Duodenal mucosa (tissue), 2 donors: ENCODE measurements around the gene FYN.

Experiments used
- H3K27ac ChIP-seq: one replicate; pipeline ENCODE4 v1.7.0; 2013; ENCODE audit warnings: low read depth, low read length
- H3K27me3 ChIP-seq, 2 donors: one replicate each; pipeline ENCODE4 v1.7.0; 2013; ENCODE audit warnings: low read length in 2 of 2, control low read depth in 1 of 2; ENCODE audit not compliant: insufficient read depth in 2 of 2, control insufficient read depth in 1 of 2
- H3K36me3 ChIP-seq, 2 donors: one replicate each; pipeline ENCODE4 v1.7.0; 2013; ENCODE audit warnings: low read length in 2 of 2, control low read depth in 1 of 2; ENCODE audit not compliant: insufficient read depth in 2 of 2, control insufficient read depth in 1 of 2
- H3K4me1 ChIP-seq, 2 donors: one replicate each; pipeline ENCODE4 v1.7.0; 2013; ENCODE audit warnings: low read length in 2 of 2, control low read depth in 1 of 2; ENCODE audit not compliant: insufficient read depth in 2 of 2, control insufficient read depth in 1 of 2
- H3K4me3 ChIP-seq, 2 donors: one replicate each; pipeline ENCODE4 v1.7.0; 2013; ENCODE audit warnings: low read length in 2 of 2, low read depth in 1 of 2
- H3K9ac ChIP-seq, 2 donors: one replicate each; pipeline ENCODE4 v1.7.0; 2013; ENCODE audit warnings: low read length in 2 of 2, low read depth in 1 of 2
- H3K9me3 ChIP-seq, 2 donors: one replicate each; pipeline ENCODE4 v1.7.0; 2013; ENCODE audit warnings: low read length in 2 of 2, control low read depth in 1 of 2; ENCODE audit not compliant: control insufficient read depth in 1 of 2

Gene FYN

DNA sequence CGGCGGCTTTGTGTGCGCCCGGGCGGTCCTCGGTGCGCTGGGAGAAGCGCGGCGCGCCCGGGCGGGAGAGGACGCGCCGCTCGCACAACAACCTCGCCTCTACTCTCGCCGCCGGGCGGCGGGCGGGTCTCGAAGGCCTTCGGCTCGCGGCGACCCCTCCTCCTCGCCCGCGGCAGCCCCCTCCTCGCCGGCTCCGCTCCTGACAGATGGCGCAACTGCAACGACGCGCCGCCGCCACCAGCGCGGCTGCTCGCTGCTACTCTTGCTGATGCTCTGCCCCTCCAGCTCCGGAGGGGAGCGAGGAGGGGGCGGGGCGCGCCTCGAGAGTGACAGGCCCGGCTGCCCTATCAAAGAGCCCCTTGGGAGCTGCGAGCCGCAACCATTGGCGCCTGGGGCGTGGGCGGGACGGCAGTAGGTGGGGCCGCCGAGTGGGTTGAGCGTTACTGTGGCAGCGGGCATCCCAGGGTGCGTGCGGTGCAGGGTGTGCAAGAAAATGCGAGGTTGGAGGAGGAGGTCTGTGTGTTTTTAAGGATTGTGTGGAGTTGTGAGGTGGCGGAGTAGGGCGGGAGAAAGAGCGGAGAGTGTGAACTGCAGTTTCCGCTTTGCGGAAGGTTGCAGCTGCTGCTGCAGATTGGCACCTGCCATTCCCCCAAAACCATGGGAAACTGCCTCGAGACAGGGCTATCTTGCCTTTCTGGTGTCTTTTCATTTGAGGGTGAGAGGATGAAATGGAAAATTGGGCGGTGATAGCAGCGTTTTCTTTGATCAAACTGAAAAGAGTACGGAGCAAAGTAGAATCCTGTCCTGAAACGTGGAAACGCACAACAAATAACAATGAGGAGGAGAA is at the start of gene FYN:
TSS of gene FYN (minus strand) at position 275 of the 847 bp plus-strand sequence. CDS start 153,401 bp downstream, outside the sequence.
- peaks cover 20 to 22% of the 10 kb centered on the region in 2 donors for H3K27me3 ChIP-seq
- H3K9ac ChIP-seq: peak within 1 kb of the TSS; percentile 37 to 52
- peaks cover 0 to 5% of the 10 kb centered on the region in 2 donors for H3K4me1 ChIP-seq
- H3K4me3 ChIP-seq: peak within 1 kb of the TSS; percentile 85 to 87
- peak within 1 kb of the TSS; percentile 27 for H3K27ac ChIP-seq
- H3K9me3 ChIP-seq: no peaks in the 10 kb centered on the region
- no peaks in the 10 kb centered on the region for H3K36me3 ChIP-seq

DNA sequence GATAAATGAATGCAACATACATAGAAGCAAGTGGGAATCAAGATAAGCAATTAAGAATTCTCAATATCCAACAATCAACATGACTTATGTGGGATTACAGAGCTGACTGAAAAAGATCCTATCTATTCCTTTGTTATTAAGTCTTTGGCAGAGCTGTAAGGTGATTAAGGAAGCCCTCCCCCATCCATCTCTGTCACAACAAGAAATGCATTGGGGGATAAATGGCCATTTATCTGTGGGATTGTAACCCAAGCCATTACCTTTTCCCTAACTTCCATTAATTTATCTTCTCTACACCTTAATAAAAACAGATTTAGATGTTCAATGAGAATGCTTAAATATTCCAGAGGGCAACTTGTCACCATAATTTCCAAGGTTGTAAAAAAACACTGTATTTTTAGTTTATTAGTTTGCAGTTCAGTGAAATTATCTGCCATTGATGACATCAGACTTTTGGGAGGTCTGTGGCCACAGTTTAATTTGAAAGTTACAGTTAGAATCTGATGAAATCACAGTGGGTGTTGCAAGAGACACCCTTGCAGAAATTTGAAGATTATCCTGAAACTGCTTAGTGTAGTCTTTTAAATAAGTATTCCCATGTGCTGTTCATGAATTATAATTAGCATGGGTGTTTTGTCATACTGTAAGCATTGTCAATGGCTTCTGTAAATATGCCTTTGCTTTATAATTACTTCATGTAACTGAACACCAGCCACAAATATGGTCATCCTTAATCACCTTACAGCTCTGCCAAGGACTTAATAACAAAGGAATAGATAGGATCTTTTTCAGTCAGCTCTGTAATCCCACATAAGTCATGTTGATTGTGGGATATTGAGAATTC is 49.4 kb upstream of the FYN start:
- H3K27me3 ChIP-seq: no peaks in the 10 kb centered on the region
- H3K9ac ChIP-seq: no peak overlapping the region
- H3K27ac ChIP-seq: no peak overlapping the region
- H3K4me3 ChIP-seq: no peak overlapping the region
- H3K4me1 ChIP-seq: no peaks in the 10 kb centered on the region
- H3K36me3 ChIP-seq: no peaks in the 10 kb centered on the region
- H3K9me3 ChIP-seq: no peaks in the 10 kb centered on the region

DNA sequence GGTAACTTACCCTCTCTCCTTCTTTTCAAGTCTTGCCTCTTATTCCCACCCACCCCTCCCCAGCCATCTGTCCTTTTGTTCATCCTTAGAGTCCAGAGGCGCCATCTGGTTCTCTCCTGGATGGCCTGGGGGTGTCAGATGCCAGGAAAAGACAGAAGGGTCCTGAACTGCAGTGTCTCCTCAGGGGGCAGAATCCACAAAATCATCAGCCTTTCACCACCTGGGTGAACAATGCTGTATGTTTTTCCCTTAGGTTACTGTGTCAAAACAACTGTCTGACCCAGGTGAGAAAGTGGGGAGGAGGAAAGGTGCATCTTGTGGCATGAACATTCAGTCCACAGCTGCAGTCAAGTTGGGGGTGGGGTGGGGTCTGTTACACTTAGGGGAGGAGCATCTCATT is 47.9 kb upstream of the FYN start:
- Histone ChIP-seq H3K4me3 (no peak overlapping the region), H3K9ac (no peak overlapping the region), H3K4me1 (no peaks in the 10 kb centered on the region), H3K27ac (no peak overlapping the region), H3K9me3 (no peaks in the 10 kb centered on the region), H3K36me3 (no peaks in the 10 kb centered on the region), H3K27me3 (no peaks in the 10 kb centered on the region)

DNA sequence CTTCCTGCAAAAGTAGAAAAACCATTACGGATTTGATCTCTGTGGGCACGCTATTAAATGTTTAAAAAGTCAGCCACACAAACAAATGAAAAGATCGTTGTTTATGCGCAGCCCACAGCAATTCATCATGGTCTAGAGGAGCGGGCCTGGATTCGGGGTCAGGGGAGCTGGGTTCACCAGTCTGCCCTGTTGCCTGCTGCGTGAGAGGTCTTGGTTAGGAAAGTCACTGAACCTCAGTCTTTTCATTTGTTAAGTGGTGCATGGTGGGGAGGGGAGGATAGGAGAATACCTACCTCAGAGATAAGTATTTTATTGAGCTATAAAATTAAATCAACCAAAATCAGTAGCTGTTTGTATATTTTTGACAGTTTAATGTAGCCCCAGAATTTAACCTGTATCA is 47.3 kb upstream of the FYN start:
- H3K36me3 ChIP-seq: no peaks in the 10 kb centered on the region
- no peaks in the 10 kb centered on the region for H3K9me3 ChIP-seq
- no peak overlapping the region for H3K27ac ChIP-seq
- no peak overlapping the region for H3K4me3 ChIP-seq
- H3K27me3 ChIP-seq: no peaks in the 10 kb centered on the region
- H3K4me1 ChIP-seq: no peaks in the 10 kb centered on the region
- H3K9ac ChIP-seq: no peak overlapping the region

DNA sequence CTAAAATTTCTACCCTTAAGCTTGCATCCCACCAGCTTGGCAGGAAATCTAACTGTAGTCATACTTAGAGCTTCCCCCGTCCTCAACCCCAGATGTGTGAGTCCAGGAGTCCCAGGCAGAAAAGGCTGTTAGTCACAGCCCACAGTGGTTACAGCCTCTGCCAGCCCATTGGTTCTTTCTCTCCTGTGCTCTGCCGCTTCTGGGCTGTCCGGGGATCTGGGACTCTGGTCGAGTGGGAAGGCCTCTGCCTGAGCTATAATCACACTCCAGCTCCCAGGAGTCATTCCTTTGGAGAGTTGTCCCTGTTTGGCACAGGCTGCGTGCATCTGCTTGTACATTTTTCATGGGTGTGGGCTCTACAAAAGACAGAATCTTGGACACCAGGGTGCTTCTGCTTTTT is 45.6 kb upstream of the FYN start:
- Histone ChIP-seq H3K4me1 (no peaks in the 10 kb centered on the region), H3K4me3 (no peak overlapping the region), H3K9ac (no peak overlapping the region), H3K9me3 (no peaks in the 10 kb centered on the region), H3K36me3 (no peaks in the 10 kb centered on the region), H3K27ac (no peak overlapping the region), H3K27me3 (no peaks in the 10 kb centered on the region)

DNA sequence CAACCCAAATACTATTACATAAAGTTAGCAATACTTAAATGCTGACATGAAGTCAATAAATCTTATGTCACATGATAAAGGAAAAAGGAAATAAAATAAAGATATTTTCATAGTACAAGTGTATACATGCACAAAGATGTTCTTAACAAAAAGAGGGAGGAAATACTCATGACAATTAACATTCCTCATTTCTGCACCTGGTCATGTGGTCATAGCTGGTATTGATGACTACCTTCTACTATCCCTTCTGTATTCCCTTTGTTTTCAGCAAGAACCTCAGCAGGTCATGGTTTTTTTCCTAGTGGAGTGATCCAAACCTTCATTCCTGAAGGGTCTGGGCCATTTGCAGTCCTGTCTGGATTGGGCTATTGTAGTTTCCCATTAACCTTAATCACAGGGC is 43.5 kb upstream of the FYN start:
- no peaks in the 10 kb centered on the region for H3K27me3 ChIP-seq
- no peaks in the 10 kb centered on the region for H3K4me1 ChIP-seq
- no peak overlapping the region for H3K9ac ChIP-seq
- no peaks in the 10 kb centered on the region for H3K36me3 ChIP-seq
- no peaks in the 10 kb centered on the region for H3K9me3 ChIP-seq
- H3K27ac ChIP-seq: no peak overlapping the region
- H3K4me3 ChIP-seq: no peak overlapping the region

DNA sequence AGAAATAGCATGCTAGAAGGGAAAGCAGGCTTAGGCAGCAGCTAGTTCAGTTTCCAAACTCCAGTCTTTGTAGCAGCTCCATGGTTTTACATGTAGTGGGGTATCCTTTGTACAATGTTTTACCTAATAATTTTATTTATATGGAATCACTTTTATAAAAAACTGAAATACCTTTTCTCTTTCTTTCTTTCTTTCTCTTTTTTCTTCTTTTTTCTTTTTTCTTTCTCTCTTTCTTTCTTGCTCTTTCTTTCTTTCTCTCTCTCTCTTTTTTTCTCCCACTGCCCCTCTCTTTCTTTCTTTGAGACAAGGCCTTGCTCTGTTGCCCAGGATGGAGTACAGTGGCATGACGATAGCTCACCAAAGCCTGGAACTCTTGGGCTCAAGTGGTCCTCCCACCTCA is 41.4 kb upstream of the FYN start:
- Histone ChIP-seq H3K4me1 (no peaks in the 10 kb centered on the region), H3K36me3 (no peaks in the 10 kb centered on the region)

DNA sequence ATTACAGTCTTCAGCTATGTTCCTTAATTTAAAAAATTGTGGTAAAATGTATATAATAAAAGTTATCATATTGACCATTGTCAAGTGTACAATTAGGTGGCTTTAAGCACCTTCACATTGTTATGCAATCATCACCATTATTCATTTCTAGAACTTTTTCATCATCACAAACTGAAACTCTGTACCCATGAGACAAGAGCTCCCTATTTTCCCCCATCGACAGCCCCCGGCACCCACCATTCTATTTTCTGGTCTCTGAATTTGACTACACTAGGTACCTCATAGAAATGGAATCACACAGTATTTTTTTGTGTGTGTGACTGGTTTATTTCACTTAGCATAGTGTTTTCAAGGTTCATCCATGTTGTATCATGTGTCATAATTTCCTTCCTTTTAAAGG is 39.7 kb upstream of the FYN start:
- H3K36me3 ChIP-seq: no peaks in the 10 kb centered on the region
- H3K9me3 ChIP-seq: no peaks in the 10 kb centered on the region
- no peaks in the 10 kb centered on the region for H3K27me3 ChIP-seq
- no peak overlapping the region for H3K4me3 ChIP-seq
- H3K27ac ChIP-seq: no peak overlapping the region
- H3K4me1 ChIP-seq: no peaks in the 10 kb centered on the region
- H3K9ac ChIP-seq: no peak overlapping the region

More for the DNA sequence above, 41.4 kb upstream of the FYN start:
- no peak overlapping the region for H3K9ac ChIP-seq
- H3K4me3 ChIP-seq: no peak overlapping the region
- no peak overlapping the region for H3K27ac ChIP-seq
- no peaks in the 10 kb centered on the region for H3K9me3 ChIP-seq
- H3K27me3 ChIP-seq: no peaks in the 10 kb centered on the region

DNA sequence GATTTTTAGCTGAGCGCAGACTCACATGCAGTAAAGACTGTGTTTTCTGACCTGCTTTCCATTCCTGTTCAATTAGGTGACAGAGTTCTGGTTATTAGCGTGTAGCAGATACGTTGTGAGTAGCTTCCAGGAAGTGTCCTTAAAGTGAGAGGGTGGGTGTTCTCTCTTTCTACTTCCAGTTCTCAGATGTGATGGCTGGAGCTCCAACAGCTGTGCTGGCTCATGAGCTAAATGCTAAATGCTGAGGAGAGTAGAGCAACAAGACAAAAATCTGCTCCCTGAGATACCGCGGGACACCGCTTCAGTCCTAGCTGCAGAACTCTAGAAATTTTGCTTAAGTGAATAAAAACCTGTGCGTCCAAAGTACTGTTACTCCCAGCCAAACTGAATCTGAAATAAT is 38.2 kb upstream of the FYN start:
- H3K36me3 ChIP-seq: no peaks in the 10 kb centered on the region
- H3K4me3 ChIP-seq: no peak overlapping the region
- no peaks in the 10 kb centered on the region for H3K9me3 ChIP-seq
- H3K4me1 ChIP-seq: no peaks in the 10 kb centered on the region
- H3K9ac ChIP-seq: no peak overlapping the region
- H3K27ac ChIP-seq: no peak overlapping the region
- no peaks in the 10 kb centered on the region for H3K27me3 ChIP-seq

DNA sequence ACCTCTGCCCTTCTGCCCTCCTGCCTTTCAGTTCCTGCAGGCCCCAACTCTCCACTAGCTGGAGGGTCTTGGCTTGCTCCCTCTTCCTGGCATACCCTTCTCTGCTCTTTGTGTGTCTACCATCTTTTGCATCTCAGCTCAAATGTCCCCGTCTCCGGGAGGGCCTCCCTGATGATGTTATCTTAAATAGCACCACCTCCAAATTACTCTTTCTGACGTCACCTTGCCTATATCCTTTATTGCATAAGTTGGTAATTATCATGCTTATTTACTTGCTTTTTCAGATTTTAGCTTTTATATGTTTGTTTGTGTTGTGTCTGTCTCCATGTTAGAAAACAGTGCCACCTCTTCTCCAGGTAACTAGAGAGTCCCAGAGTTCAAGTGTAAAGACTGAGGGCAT is 36.0 kb upstream of the FYN start:
- no peak overlapping the region for H3K27ac ChIP-seq
- H3K27me3 ChIP-seq: no peaks in the 10 kb centered on the region
- no peaks in the 10 kb centered on the region for H3K9me3 ChIP-seq
- H3K36me3 ChIP-seq: no peaks in the 10 kb centered on the region
- no peak overlapping the region for H3K9ac ChIP-seq
- H3K4me3 ChIP-seq: no peak overlapping the region
- H3K4me1 ChIP-seq: no peaks in the 10 kb centered on the region
